Measurements from ENCODE around the gene CAPZA3.

GRCh38 chr12:18754124-18754707, 16.3 kb downstream of the CAPZA3 start:
- no peak for TF ChIP-seq CTCF (conservative IDR thresholded peaks at IDR 0.05; ENCODE audit: low read depth in 2 of 2)
- TF ChIP-seq CREB1 (CRISPR knock-in tag; IDR thresholded peaks at IDR 0.05; ENCODE audit: low read depth) = no peak
- no peak for TF ChIP-seq EZH2phosphoT487 (IDR thresholded peaks at IDR 0.05; ENCODE audit: unreplicated experiment)
- TF ChIP-seq, protein P1, sequence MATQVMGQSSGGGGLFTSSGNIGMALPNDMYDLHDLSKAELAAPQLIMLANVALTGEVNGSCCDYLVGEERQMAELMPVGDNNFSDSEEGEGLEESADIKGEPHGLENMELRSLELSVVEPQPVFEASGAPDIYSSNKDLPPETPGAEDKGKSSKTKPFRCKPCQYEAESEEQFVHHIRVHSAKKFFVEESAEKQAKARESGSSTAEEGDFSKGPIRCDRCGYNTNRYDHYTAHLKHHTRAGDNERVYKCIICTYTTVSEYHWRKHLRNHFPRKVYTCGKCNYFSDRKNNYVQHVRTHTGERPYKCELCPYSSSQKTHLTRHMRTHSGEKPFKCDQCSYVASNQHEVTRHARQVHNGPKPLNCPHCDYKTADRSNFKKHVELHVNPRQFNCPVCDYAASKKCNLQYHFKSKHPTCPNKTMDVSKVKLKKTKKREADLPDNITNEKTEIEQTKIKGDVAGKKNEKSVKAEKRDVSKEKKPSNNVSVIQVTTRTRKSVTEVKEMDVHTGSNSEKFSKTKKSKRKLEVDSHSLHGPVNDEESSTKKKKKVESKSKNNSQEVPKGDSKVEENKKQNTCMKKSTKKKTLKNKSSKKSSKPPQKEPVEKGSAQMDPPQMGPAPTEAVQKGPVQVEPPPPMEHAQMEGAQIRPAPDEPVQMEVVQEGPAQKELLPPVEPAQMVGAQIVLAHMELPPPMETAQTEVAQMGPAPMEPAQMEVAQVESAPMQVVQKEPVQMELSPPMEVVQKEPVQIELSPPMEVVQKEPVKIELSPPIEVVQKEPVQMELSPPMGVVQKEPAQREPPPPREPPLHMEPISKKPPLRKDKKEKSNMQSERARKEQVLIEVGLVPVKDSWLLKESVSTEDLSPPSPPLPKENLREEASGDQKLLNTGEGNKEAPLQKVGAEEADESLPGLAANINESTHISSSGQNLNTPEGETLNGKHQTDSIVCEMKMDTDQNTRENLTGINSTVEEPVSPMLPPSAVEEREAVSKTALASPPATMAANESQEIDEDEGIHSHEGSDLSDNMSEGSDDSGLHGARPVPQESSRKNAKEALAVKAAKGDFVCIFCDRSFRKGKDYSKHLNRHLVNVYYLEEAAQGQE (IDR thresholded peaks at IDR 0.05; ENCODE audit: unreplicated experiment) = no peak
